MM.1S (cell line): ENCODE results near the gene ENOX1.

ENCODE experiments used
- DNase-seq: peaks from one replicate; pipeline ENCODE4 v3.0.0-alpha.2; 2015
- H2AFZ ChIP-seq: fragments of 300-600 bp; sonication (generic); 2 replicates; pipeline ENCODE4 v1.6.0; 2016; ENCODE audit warnings: antibody characterized with exemption, low read length
- H3F3A ChIP-seq: fragments of 300-600 bp; sonication (generic); 2 replicates; pipeline ENCODE4 v1.6.1; 2016; ENCODE audit warnings: mild to moderate bottlenecking, antibody characterized with exemption, low read length, moderate library complexity, mixed read lengths; ENCODE audit not compliant: insufficient read depth
- H3K27ac ChIP-seq: fragments of 300-600 bp; sonication (generic); 2 replicates; pipeline ENCODE4 v1.5.1; 2016; ENCODE audit warnings: mild to moderate bottlenecking, low read length
- H3K27me3 ChIP-seq: fragments of 300-600 bp; sonication (generic); replicated peaks from 2 replicates; pipeline ENCODE4 v1.6.0; 2016; ENCODE audit warnings: low read length; ENCODE audit not compliant: insufficient read depth
- H3K36me3 ChIP-seq: fragments of 300-600 bp; sonication (generic); replicated peaks from 2 replicates; pipeline ENCODE4 v1.6.1; 2016; ENCODE audit warnings: mild to moderate bottlenecking, low read length, mixed read lengths; ENCODE audit not compliant: insufficient read depth
- H3K4me1 ChIP-seq: fragments of 300-600 bp; sonication (generic); 2 replicates; pipeline ENCODE4 v1.6.1; 2016; ENCODE audit warnings: low read length, mixed read lengths
- H3K4me2 ChIP-seq: fragments of 300-600 bp; sonication (generic); 2 replicates; pipeline ENCODE4 v1.6.0; 2016; ENCODE audit warnings: low read depth, low read length
- H3K4me3 ChIP-seq: fragments of 300-600 bp; sonication (generic); 2 replicates; pipeline ENCODE4 v1.5.1; 2016; ENCODE audit warnings: low read length, mixed read lengths
- H3K79me2 ChIP-seq: fragments of 300-600 bp; sonication (generic); 2 replicates; pipeline ENCODE4 v1.6.1; 2016; ENCODE audit warnings: mixed run types, low read length, mixed read lengths
- H3K9ac ChIP-seq: fragments of 300-600 bp; sonication (generic); 2 replicates; pipeline ENCODE4 v1.6.1; 2016; ENCODE audit warnings: low read length, mixed read lengths
- H3K9me2 ChIP-seq: fragments of 300-600 bp; sonication (generic); replicated peaks from 2 replicates; pipeline ENCODE4 v1.6.1; 2016; ENCODE audit warnings: mild to moderate bottlenecking, low read length, mixed read lengths; ENCODE audit not compliant: insufficient read depth
- H3K9me3 ChIP-seq: fragments of 300-600 bp; sonication (generic); replicated peaks from 2 replicates; pipeline ENCODE4 v1.6.1; 2016; ENCODE audit warnings: mild to moderate bottlenecking, low read length, mixed read lengths; ENCODE audit not compliant: insufficient read depth
- H4K20me1 ChIP-seq: fragments of 300-600 bp; sonication (generic); 2 replicates; pipeline ENCODE4 v1.6.1; 2016; ENCODE audit warnings: mild to moderate bottlenecking, low read length, moderate library complexity, mixed read lengths; ENCODE audit not compliant: insufficient read depth
- EZH2 ChIP-seq: fragments of 300-600 bp; sonication (generic); optimal IDR thresholded peaks from 2 replicates; pipeline ENCODE3; 2017; ENCODE audit warnings: low read depth, mild to moderate bottlenecking, antibody characterized with exemption, low read length, mixed read lengths
- EZH2phosphoT487 ChIP-seq: fragments of 300-600 bp; sonication (generic); IDR thresholded peaks from 2 replicates; pipeline ENCODE4 v1.6.1; 2018; ENCODE audit warnings: antibody characterized with exemption, low read length
- TF ChIP-seq, protein P1 (sequence below): fragments of 300-600 bp; sonication (generic); IDR thresholded peaks from 2 replicates; pipeline ENCODE4 v1.5.1; 2016; ENCODE audit warnings: antibody characterized with exemption, low read length, mixed read lengths

ENOX1 gene

DNA sequence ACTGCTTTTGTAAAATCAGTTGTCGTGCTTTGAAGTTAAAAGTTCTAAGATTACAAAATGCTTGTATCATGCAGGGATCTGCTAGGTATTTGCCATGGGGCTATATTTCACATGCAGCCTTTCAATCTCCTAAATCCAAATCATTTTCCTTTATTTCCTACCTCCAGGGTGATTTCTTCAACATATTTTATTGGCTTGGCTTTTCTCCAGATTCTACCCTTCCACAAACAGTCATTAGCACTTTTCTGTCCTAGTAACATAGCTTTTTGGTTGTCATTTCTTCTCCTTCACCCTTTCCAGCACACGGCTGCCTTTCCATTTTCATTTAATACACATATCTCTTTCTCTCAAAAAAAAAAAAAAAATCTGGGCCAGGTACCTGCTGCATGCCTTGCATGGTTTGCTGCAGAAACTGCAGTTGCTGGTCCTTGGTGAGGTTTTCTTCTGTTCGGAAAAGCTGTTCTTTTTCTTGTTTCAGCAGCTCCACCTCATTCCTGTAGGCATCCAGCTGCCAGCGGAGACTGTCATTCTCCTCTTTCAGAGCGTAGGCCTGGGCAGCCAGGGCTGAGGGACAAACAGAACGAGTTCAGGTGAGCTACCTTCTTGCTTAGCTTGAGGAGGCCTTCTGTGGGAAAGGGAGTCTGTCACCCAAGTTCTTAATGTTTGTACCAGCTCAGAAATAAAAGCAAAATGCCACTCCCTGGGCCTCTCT, 488.6 kb downstream of the ENOX1 start:
- Histone ChIP-seq H4K20me1 (no peaks in the 10 kb centered on the region), H2AFZ (no peak overlapping the region), H3K27ac (no peak overlapping the region), H3F3A (no peaks in the 10 kb centered on the region), H3K36me3 (no peaks in the 10 kb centered on the region), H3K4me3 (no peak overlapping the region), H3K79me2 (no peaks in the 10 kb centered on the region), H3K4me2 (no peak overlapping the region), H3K9me2 (no peaks in the 10 kb centered on the region), H3K9ac (no peak overlapping the region), H3K27me3 (no peaks in the 10 kb centered on the region), H3K4me1 (no peaks in the 10 kb centered on the region), H3K9me3 (no peaks in the 10 kb centered on the region)
- TF ChIP-seq EZH2 (no peak), EZH2phosphoT487 (no peak)
- TF ChIP-seq, protein P1, sequence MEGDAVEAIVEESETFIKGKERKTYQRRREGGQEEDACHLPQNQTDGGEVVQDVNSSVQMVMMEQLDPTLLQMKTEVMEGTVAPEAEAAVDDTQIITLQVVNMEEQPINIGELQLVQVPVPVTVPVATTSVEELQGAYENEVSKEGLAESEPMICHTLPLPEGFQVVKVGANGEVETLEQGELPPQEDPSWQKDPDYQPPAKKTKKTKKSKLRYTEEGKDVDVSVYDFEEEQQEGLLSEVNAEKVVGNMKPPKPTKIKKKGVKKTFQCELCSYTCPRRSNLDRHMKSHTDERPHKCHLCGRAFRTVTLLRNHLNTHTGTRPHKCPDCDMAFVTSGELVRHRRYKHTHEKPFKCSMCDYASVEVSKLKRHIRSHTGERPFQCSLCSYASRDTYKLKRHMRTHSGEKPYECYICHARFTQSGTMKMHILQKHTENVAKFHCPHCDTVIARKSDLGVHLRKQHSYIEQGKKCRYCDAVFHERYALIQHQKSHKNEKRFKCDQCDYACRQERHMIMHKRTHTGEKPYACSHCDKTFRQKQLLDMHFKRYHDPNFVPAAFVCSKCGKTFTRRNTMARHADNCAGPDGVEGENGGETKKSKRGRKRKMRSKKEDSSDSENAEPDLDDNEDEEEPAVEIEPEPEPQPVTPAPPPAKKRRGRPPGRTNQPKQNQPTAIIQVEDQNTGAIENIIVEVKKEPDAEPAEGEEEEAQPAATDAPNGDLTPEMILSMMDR, result no peak
- no peak for DNase-seq

DNA sequence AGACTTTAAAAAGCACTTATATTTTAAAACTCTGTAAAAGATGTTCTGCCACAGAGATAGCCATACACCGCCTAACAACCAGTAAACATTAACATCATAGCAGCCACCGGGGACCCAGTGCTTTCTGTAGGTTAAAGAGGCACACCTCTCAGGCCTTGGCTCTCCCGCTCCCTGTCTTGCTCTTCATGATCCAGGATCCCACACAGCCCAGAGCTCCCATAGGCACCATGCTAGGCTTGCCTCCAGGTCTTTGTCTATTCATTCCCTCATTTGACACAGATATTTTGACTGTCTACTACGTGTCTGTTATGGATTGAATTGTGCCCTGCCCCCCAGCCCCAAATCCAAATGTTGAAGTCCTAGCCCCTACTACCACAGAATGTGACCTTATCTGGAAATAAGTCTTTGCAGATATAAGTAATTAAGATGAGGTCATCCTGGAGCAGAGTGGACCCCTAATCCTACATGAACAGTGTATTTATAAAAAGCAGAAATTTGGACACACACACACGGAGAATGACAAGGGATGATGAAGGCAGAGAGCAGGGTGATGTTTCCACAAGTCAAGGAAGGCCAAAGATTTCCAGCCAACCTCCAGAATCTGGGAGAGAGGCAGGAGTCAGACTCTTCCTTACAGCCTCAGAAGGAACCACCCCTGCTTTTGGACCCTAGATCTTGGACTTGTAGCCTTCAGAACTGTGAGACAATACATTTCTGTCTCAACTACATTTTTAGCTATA, 490.8 kb downstream of the ENOX1 start:
- Histone ChIP-seq H3K9me2 (no peaks in the 10 kb centered on the region), H3K27me3 (no peaks in the 10 kb centered on the region), H3K4me2 (no peak overlapping the region), H3F3A (no peaks in the 10 kb centered on the region), H3K4me3 (no peak overlapping the region), H3K27ac (no peak overlapping the region), H3K4me1 (peaks cover 13% of the 10 kb centered on the region), H2AFZ (no peak overlapping the region), H3K9me3 (no peaks in the 10 kb centered on the region), H3K9ac (no peak overlapping the region), H3K36me3 (no peaks in the 10 kb centered on the region), H3K79me2 (no peaks in the 10 kb centered on the region), H4K20me1 (no peaks in the 10 kb centered on the region)
- TF ChIP-seq EZH2, result no peak
- no peak for TF ChIP-seq EZH2phosphoT487
- TF ChIP-seq, protein P1, result no peak
- no peak for DNase-seq

DNA sequence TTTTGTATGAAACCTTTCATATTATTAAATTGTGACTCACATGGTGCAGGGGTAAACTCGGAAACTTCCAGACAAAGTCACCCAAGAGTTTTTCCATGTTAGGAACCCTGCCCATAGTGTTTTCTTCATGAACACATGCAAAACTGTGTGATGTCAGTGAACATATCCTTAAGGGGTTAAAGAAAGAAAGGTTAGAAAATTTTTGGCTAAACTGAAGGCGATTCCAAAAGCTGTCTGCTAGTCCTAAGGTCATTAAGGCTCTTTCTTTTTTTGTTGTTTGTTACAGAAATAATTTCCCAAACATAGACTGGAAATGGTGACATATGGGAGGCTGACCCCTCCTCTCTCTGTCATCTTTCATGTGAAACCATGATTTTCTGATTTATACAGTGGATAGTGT, 491.5 kb downstream of the ENOX1 start:
- H3K4me3 ChIP-seq, result no peak overlapping the region
- H2AFZ ChIP-seq, result no peak overlapping the region
- no peaks in the 10 kb centered on the region for H3F3A ChIP-seq
- no peaks in the 10 kb centered on the region for H3K9me3 ChIP-seq
- H3K79me2 ChIP-seq, result no peaks in the 10 kb centered on the region
- H3K36me3 ChIP-seq, result no peaks in the 10 kb centered on the region
- H3K27me3 ChIP-seq, result no peaks in the 10 kb centered on the region
- TF ChIP-seq, protein P1, result no peak
- H3K9ac ChIP-seq, result no peak overlapping the region
- no peaks in the 10 kb centered on the region for H3K9me2 ChIP-seq
- no peak overlapping the region for H3K4me2 ChIP-seq
- H3K27ac ChIP-seq, result no peak overlapping the region
- DNase-seq, result no peak
- peaks cover 14% of the 10 kb centered on the region for H3K4me1 ChIP-seq
- H4K20me1 ChIP-seq, result no peaks in the 10 kb centered on the region
